Activated CD4-positive, alpha-beta T cell treated with anti-CD3 and anti-CD28 coated beads, Interleukin-2, amount 50 U/mL, for 16 hours (primary cell): ENCODE data around the gene MATN3.
"Not testable (repeated sequence)": the region's sequence is repeated elsewhere in the genome, so short reads cannot be mapped to it uniquely, and the experiment has no call there.

Source experiments
- DNase-seq: peaks from one replicate; pipeline ENCODE4 v3.0.0-alpha.2; 2020

The MATN3 gene, protein sequence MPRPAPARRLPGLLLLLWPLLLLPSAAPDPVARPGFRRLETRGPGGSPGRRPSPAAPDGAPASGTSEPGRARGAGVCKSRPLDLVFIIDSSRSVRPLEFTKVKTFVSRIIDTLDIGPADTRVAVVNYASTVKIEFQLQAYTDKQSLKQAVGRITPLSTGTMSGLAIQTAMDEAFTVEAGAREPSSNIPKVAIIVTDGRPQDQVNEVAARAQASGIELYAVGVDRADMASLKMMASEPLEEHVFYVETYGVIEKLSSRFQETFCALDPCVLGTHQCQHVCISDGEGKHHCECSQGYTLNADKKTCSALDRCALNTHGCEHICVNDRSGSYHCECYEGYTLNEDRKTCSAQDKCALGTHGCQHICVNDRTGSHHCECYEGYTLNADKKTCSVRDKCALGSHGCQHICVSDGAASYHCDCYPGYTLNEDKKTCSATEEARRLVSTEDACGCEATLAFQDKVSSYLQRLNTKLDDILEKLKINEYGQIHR

DNA sequence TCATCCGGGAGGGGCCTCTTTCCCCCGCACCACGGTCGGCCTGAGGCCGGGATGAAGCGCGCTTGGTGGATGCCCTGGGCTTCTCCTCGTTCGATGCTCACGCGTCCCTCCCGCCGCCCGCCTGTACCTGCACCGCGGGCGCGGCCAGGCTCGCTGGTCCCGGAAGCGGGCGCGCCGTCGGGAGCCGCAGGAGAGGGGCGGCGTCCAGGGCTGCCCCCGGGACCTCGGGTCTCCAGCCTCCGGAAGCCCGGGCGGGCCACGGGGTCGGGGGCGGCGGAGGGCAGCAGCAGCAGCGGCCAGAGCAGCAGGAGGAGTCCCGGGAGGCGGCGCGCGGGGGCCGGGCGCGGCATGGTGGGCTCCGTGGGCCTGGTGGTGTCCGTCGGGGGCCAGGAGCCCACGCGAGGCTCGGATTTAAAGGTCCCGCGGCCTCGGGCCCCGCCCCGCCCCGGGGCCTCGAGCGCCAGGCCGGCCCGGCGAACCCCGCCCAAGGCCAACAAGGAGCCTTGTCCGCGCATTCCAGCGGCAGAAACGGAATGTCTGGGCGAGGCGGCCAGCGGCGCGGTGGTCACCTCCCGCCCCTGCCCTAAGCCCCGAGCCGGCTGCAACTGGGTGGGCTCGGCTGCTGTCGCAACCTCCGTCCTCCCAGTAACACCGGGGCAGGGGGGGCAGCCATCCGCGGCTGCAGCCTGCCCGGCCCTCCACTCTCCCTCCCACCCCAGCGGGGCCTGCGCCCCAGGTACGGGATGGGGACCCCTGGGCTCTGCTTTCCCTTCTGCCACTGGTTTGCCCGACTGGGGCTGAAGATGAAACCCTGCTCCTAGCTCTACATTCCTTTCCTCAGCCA lies at the start of gene MATN3:
Gene MATN3, minus strand, starts transcription at position 387 of the 844 bp plus-strand sequence. Its CDS starts 37 bp downstream, at position 350.
- no peak for DNase-seq

DNA sequence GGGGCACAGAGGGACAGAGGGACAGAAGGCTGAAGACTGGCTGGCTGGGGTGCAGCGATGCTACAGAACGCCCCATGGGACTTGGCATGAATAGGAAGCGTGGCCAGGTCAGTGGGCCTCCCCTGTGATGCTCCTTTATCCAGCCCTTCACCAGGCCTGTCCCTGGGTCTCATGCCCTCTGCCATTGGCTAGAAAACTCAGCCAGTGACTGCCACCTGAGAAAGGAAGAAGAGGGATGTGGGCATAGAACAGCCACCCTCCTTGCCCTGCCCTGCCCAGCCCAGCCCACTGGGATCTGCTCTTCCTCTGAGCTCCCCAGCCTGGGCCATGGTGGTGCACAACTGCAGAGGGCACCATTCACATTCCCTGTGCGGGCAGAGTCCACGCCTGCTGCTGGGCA lies 49.5 kb upstream of the MATN3 start:
- DNase-seq = no peak

DNA sequence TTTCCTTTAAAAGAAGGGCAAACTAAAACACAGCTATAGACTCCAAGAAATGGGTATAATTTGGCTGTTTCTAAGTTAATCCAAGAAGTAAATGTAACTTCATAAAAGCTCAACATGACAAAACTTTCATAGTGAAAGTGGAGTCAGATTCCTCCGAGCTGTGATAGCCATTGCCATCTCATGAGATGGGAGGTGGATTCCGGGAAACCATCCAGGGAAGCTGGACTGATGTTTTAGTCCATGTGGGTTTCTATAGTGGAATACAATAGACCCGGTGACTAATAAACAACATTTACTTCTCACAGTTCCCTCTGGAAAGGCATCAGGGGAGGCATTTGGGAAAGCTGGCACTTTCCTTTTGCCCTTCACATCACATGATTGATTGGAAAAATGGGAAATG lies 49.0 kb upstream of the MATN3 start:
- no peak for DNase-seq

DNA sequence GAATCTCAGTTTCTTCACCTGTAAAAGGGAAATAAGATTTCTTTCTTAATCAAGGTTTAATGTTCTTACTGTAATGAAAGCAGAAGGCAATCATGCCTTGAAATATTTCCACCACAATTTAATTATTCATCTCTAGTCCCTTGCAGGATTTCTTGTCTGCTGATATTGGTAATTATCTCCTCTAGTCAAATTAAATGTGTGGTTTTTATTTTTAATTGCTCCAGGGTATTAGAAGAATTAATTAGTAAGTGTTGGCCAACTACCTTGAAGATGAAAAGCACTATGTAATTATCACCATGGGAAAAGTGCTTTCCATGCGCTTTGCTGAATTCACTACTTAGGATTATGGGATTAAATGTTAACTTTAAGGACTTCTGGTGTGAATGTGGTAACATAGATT lies 47.6 kb upstream of the MATN3 start:
- no peak for DNase-seq

DNA sequence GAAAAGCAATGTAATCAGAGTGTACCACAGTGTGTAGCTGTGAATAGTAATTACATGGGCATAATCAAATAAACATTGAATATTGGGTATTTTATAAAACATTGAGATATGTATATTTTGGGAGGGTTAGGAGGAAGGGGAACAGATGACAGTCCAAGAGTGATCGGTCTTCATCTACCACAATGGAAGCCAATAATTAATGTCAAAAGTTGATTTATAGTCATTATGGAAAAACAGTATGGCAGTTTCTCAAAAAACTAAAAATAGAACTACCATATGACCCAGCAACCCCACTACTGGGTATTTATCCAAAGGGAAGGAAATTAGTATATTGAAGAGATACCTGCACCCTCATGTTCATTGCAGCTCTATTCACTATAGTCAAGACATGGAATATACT lies 44.8 kb upstream of the MATN3 start:
- no peak for DNase-seq

DNA sequence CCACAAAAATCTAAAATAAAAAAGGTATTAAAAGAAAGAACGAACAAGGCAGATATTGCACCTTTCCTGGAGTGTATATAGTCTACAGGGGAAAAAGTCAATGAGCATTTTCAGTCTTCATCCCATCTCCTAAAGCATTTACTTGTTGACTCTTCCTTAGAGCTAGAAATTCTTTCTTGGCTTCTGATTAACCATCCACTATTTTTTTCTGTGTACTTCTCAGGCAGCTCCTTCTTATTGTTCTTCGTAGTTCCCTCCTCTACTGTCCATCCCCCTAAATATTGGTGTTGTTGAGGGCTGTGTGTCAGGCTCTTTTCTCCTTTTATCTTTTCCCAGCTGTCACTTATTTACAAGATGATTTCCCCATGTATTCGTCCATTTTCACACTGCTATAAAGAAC lies 42.5 kb upstream of the MATN3 start:
- DNase-seq = no peak

DNA sequence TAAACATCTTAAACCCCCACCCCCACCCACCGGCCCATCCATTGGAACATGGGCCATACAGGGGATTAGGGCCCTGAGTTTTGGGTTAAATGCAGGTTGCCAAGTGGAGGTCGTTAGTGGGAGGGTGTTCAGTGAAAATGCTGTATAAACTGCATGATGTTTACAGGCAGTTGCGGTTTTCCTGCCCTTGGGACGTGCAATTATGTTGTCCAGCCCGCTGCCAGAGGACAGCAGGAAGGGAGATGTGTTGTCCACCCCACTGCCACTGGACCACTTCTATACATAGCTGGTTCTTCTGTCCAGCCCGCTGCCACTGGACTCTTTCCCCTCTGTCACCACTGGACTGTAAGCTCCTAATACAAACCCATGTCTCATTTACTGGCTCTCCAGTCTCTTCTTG lies 41.7 kb upstream of the MATN3 start:
- DNase-seq = no peak

DNA sequence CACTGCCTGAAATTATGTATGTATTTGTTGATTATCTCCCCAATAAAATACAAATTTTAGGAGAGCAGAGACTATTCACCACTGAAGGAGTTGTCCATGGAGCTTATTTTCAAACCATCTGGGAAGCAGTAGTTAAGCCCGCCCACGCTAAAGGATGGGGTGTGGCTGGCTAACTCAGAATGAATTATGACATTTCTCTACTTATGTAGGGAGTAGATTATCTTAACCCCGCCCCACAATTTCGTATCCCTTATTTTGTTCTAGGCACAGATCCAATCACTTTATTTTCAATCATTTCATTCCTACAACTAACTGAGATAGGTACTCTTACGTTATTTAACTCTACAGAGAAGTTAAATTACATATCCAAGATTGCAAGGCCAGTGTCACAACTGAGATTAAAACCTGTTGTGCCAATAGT lies 40.4 kb upstream of the MATN3 start:
- DNase-seq = no peak

DNA sequence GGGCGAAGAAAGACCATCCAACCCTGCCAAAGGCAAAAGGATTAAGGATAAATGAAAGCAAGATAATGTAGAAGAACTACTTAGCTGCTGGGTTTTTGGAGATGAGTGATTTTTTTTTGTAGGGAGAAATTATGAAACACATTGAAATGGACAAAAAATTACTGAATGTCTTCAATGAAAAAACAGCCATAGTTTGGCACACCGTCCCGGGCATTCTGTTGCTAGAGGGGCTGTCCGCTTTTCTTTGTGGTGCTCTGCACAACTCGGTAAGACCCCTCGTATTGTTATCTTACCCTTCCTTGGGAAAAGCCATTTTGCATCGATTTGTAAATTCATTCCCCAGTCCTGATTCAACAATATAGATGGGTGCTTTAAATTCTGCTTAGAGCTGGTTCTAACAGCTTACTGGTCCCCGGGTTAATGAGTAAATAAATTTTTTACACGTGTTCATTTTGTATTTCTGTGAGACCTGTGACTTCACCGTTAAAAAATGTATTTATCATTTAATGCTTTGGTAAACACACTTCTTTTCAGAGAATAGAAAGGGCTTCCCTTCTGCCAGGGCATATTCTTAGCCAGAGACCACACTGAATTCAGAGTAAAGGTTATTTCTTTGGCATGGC lies 39.9 kb upstream of the MATN3 start:
- DNase-seq = no peak

DNA sequence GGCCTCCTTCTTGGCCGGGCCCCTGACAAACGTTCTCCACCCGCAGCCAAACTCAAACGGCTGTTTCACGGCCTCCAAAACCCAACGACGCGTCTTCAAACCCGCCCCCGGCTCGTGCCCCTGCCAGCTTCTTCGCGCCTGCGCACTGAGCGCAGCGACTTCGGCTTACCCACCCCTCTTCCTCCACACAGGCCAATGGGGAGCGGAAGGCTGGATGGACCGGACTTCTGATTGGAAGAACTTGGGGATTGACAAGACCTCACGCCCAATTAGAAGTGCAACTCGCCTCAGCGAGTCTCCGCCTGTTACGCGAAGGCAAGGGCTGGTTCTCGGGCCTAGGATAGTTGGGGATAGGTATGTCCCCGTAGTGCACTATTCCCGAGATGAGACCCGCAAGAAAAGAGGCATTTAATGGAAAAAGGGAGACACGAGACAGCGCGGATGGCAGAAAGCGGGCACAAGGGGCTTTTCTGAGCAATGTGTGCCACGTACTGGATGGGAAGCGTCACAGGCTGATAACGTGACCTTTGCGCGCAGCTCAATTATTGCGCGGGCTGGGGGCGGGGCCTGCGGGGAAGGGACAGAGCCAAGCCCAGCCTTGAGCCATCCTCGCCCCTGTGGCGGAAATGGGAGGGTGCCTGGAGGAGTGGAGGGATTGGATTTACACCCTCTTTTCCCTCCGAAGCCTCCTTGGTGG lies 39.2 kb upstream of the MATN3 start, which contains the start of gene LAPTM4A:
Gene LAPTM4A, minus strand, starts transcription at position 97 of the 697 bp plus-strand sequence. CDS start 108 bp downstream, outside the sequence.
- peak; percentile 99 for DNase-seq

DNA sequence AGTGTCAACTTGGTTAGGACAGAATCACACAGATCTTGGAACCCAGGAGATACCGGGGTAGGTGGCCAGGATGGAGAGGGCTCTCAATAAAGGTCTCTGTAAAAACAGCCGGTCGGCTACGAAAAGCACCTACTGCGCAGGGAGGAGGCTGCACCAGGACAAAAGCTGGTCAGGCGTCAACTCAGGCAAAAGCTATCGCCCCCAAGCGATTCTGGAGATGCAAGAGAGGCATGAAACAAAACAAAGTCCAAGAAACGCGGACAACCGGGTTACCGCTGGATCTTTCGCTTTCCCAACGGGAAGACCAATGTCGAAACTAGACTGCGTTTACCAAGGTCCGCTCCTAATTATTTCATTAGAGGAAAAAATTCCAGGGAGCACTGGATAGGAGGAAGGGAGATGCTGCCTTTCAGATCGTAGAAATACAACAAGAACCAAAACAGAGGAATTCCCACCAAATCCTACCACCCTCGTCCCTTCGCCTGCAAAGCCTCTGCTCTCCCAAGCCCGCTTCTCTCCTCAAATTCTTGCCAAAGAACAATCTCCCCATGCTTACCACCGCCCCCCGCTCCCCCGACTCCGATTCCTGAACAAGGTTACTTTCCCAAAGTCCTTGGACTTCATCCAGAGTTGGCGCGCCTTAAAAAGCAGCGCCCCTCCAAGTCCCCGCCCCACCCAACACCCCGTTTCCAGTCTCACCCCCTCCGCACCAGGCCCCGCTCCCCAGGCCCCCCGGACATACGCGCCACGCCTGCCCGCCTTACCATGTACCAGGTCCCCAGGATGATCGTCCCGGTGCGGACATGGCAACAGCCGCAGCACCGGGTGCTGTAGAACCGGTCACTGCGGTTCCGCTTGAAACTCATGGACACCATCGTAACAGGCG lies 38.4 kb upstream of the MATN3 start:
- DNase-seq = peak; percentile 33

DNA sequence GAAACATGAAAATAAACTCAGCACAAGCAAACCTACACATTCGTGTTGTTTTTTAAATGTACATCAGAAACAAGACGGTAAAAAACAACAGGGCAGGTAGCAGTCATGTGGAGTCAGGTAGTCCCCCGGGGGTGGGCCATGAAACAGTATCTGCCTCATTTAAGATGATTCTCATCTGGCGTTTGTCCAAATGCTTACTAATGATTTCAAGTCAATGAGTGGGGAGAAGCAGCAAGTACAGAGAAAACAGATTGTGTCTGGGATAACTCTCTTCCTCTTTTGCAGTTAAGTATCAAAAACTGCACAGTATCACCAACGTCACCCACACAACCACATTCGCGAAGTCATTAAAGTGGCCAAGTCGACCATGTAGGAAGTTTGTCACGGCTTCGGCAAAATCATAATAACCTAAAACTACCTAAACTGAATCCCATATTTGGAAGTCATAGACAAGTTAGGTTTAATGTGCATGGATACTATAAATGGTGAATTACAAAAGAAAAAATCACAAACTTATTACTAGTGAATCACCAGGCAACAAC lies 37.7 kb upstream of the MATN3 start:
- peak; percentile 29 for DNase-seq

DNA sequence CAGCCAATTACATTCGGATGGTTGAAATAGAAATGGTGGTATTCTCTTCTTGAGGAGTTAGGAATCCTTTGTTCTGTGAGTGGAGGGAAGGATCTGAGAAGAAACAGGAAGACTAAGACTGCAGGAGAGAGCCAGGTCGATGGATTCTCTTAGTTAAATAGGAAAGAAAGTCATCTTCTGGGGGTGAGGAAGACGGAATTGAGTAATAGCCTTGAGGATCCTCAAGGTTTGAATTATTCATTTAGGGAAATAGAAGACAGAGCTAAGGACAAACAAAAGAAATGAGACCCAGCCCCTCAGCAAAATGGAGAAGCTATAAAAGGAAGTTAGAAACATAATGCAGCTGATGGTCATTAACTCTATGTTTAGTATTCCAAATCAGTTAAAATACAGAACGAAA lies 37.2 kb upstream of the MATN3 start:
- DNase-seq = no peak

DNA sequence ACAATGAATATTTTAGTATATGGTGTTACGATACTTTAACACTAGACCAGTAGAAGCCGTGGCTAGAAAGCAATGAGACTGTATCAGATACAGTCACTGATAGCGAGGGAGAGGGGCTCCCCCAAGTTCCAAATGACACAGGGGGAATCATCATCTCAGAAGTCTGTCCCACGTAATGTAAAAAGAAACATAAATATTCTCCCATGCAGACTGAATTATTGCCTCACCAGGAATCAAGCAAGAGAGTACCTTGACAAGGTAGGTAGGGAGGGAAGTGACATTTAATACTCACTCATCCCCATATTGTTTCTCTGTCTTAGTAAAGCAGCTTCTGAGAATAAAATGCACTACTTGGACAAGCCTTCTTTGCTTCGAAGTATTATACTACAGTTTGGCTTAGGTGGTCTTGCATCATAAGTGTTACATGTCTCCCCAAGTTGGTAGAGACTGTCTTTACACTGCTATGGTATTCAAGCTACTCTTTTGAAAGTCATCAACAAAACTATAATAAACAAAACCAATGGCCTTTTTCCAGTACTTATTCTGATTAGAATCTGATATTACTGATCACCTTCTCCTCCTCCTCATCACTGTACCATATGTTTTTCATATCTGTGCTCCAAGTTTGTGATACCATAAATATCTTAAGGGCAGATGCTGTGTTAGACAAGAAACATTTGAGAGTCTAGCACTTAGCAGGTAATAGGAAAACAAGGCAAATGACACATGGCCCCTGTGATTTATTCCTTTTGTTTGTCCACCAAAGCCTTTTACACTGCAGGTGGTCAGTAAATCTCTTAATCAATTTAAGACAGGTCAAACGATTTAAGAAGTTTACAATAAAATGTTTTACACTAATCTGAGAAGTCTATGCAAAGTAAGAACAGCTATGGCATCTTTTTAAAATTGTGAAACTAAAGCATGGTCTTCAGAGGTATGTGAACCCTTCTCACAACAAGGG lies 36.3 kb upstream of the MATN3 start:
- no peak for DNase-seq

DNA sequence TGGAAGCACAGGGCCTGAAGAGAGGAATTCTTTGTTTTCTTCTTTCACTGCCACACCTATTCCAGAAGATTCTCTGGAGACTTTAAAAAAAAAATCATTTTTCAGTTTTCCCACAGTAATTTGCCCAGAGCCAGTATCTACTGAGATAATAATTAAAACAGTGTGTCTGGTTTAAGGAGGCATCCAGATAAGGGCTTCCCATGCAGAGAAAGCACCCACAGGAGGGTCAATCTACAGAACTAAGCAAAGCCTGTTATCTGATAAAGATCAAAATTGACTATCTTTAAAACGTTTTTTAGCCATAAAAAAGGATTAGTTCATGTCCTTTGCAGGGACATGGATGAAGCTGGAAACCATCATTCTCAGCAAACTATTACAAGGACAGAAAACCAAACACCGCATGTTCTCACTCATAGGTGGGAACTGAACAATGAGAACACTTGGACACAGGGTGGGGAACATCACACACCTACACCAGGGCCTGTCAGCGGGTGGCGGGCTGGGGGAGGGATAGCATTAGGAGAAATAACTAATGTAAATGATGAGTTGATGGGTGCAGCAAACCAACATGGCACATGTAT lies 33.3 kb upstream of the MATN3 start:
- not testable (repeated sequence) for DNase-seq

DNA sequence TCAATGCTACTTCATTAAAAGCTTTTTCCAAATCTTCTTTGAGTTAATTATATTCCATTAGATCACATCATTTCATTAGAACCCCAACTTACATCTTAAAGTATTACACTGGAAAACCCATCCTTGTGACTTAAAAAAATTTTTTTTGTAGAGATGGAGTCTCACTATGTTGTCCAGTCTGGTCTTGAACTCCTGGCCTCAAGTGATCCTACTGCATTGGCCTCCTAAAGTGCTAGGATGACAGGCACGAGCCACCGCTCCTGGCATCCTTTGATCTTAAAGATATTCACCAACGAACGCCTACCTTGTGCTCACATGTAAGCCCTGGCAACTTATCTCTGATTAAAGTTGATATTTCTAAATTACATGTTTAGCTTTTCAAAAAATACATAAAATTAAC lies 32.3 kb upstream of the MATN3 start:
- DNase-seq = no peak

DNA sequence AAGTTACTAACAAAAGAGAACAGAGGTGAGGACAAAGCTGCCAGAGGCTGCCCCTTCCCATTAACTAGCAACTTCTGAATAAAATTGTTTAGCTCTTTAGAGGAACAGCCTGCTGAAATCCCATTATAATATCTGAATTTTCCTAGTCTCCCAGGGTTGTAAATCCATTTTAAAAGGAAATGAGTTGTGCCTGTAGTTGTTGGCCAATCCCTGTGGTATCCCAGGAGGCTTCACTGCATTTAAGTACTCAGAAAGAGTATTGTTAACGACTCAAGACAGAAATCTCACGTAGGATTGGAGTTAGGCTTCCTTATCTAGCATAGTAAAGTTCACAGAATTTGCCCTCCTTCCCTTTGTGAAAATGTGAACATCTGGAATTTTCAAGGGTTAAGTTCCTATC lies 30.1 kb upstream of the MATN3 start:
- DNase-seq = no peak

DNA sequence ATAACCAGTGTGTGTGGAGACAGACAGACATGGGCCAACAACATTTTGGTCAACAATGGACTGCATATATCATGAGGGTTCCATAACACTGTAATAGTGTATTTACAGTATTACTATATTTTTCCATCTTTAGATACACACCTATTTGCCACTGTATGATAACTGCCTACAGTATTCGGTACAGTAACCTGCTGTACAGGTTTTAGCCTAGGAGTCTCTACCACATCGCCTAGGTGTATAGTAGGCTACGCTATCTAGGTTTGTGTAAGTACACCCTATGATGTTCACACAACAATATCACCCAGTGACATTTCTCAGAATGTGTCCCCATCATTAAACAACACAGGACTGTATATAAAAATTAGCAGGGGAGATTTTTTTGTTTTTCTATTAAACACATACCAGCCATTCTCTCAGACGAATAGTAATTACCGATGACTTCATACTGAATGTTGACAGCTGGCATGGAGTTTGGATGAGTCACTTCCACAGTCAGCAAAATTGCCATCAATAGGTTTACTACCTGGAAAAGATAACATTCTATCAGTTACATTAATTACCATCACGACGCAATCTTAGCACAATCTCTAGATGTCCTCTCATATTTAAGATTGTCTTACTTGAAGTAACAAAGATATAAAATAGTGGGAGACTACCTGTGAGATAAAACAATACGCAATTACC lies 28.2 kb upstream of the MATN3 start:
- DNase-seq = no peak

DNA sequence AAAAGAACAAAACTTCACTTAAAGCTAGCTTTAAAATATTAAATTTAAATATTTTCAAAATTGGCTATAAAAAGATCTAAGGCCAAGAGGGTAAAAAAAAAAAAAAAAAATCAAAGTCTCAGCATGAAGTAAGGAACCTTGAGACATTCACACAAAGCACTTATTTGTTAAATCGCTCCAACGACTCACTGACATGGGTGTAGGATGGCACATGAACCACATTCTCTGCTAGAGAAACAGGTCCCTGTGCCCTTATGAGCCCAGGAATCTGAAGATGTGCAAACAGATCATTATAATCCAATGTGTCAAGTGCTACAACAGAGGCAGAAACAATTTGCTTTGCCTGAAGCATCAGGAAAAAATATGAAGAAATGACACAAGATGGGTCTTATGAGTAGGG lies 25.2 kb upstream of the MATN3 start:
- no peak for DNase-seq
